ENCODE data around the gene IRAK3. TPM values are rescaled to one million over a fixed set of nuclear protein-coding genes. Genes with fewer than 3 reads are reported as not detected.

Gene IRAK3
- total RNA-seq, 1 donor from 2014 or later: 4.8 TPM

DNA sequence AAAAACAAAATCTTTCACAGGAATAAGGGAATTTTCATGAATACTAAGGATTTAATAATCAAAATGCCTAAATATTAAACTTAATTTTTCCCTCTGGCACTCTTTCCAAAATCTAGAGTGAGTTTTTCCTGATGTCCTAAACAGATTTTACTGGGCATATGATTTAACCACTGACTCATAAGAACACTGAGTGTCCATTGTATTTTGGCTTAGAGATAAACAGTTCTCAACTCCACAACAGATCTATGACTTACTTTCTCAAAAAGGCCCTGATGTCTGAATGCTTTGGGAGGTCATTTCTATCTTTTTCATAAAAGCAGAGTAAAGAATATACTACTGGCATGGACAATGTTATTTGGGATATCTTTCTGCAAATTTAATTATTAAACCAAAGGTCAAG lies 34.2 kb upstream of the IRAK3 start:
- H3K27me3 ChIP-seq (ENCODE audit: low read depth): no peaks in the 10 kb centered on the region
- H3K9me3 ChIP-seq (replicated peaks): no peaks in the 10 kb centered on the region
- DNase-seq: no peak
- TF ChIP-seq, protein P1, sequence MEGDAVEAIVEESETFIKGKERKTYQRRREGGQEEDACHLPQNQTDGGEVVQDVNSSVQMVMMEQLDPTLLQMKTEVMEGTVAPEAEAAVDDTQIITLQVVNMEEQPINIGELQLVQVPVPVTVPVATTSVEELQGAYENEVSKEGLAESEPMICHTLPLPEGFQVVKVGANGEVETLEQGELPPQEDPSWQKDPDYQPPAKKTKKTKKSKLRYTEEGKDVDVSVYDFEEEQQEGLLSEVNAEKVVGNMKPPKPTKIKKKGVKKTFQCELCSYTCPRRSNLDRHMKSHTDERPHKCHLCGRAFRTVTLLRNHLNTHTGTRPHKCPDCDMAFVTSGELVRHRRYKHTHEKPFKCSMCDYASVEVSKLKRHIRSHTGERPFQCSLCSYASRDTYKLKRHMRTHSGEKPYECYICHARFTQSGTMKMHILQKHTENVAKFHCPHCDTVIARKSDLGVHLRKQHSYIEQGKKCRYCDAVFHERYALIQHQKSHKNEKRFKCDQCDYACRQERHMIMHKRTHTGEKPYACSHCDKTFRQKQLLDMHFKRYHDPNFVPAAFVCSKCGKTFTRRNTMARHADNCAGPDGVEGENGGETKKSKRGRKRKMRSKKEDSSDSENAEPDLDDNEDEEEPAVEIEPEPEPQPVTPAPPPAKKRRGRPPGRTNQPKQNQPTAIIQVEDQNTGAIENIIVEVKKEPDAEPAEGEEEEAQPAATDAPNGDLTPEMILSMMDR (IDR thresholded peaks at IDR 0.05; ENCODE audit: borderline replicate concordance): no peak
- H3K27ac ChIP-seq (replicated peaks): peak overlapping the region; percentile 36
- H3K36me3 ChIP-seq: peaks cover 26% of the 10 kb centered on the region
- peaks cover 22% of the 10 kb centered on the region for H3K4me1 ChIP-seq
- no peak overlapping the region for H3K4me3 ChIP-seq
- intact Hi-C loops (cut with micrococcal nuclease): no loop called here

DNA sequence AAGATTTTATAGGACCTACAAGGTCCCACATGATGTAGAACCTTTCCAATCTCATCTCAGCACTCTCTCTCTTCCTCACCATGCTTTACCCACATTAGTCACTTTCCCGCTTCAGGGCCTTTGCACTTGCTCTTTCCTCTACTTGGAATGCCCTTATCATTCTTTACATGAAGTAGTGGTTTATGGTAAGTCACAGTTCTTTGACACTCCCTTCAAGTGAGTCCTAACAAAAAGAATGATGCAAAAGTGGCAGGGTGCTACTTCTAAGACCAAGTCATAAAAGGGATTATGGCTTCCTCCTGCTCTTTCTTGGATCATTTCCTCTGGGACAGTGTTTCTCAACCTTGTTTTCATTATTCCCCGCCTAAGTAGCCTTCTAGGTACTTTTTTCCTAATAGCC lies 32.4 kb upstream of the IRAK3 start:
- H3K36me3 ChIP-seq: peaks cover 30% of the 10 kb centered on the region
- TF ChIP-seq, protein P1 (IDR thresholded peaks at IDR 0.05; ENCODE audit: borderline replicate concordance): no peak
- H3K9me3 ChIP-seq (replicated peaks): no peaks in the 10 kb centered on the region
- H3K27ac ChIP-seq (replicated peaks): no peak overlapping the region
- H3K27me3 ChIP-seq (ENCODE audit: low read depth): no peaks in the 10 kb centered on the region
- intact Hi-C loops (cut with micrococcal nuclease): no loop called here
- no peak overlapping the region for H3K4me3 ChIP-seq
- no peak for DNase-seq
- peaks cover 27% of the 10 kb centered on the region for H3K4me1 ChIP-seq

DNA sequence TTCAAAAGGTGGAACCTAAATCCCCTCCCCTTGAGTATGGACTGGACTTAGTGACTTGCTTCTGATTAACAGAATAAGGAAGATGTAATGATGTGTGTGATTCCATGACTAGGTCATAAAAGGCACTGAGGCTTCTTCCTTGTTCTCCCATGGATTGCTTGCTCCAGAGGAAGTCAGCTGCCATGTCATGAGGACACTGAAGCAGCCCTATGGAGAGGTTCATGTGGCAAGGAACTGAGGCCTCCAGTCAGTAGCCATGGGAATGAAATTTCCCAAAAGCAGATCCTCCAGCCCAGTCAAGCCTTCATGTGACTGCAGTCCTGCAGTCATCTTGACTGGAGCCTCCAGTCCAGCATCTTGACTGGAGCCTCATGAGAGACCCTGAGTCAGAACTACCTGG lies 29.9 kb upstream of the IRAK3 start:
- Histone ChIP-seq H3K4me3 (no peak overlapping the region), H3K27ac (replicated peaks) (no peak overlapping the region), H3K27me3 (ENCODE audit: low read depth) (no peaks in the 10 kb centered on the region), H3K9me3 (replicated peaks) (no peaks in the 10 kb centered on the region), H3K36me3 (peaks cover 24% of the 10 kb centered on the region), H3K4me1 (peaks cover 49% of the 10 kb centered on the region)
- TF ChIP-seq, protein P1 (IDR thresholded peaks at IDR 0.05; ENCODE audit: borderline replicate concordance): no peak
- intact Hi-C loops (cut with micrococcal nuclease): no loop called here
- no peak for DNase-seq

DNA sequence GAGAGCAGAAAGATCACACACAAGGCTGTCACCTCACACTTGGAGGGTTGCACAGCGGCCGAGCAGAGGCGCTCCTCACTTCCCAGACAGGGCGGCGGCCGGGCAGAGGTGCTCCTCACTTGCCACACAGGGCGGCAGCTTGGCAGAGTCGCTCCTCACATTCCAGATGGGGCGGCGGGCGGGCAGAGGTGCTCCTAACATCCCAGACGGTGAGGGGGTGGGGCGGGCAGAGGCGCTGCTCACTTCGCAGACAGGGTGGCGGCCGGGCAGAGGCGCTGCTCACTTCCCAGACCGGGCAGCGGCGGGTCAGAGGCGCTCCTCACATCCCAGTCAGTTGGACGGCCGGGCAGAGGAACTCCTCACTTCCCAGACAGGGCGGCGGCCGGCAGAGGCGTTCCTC lies 28.3 kb upstream of the IRAK3 start:
- Histone ChIP-seq H3K27ac (replicated peaks) (no peak overlapping the region), H3K9me3 (replicated peaks) (peaks cover 8% of the 10 kb centered on the region), H3K36me3 (peaks cover 29% of the 10 kb centered on the region), H3K4me1 (peaks cover 44% of the 10 kb centered on the region), H3K4me3 (no peak overlapping the region), H3K27me3 (ENCODE audit: low read depth) (no peaks in the 10 kb centered on the region)
- intact Hi-C loops (cut with micrococcal nuclease): no loop called here
- TF ChIP-seq, protein P1 (IDR thresholded peaks at IDR 0.05; ENCODE audit: borderline replicate concordance): no peak
- DNase-seq: no peak

DNA sequence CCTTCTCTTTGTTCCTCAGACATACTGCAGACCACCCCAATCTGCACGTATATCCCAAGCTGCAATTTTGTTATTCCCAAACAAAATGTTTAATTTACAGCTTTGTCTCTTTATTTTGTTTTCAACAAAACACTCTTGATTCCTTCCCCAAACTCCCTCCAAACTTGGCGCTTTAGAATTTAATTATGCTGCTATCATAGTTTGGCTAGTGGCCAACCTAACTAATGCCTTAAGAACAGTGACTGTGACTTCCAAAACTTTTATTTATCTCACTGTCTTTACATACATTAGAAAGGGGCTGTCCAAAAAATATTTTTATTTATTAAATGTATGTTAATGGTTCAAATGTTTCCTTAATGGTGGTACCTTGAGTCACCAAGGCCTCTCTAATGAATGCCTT lies 26.3 kb upstream of the IRAK3 start:
- H3K9me3 ChIP-seq (replicated peaks): peaks cover 8% of the 10 kb centered on the region
- no peak for DNase-seq
- peaks cover 29% of the 10 kb centered on the region for H3K36me3 ChIP-seq
- intact Hi-C loops (cut with micrococcal nuclease): no loop called here
- H3K27ac ChIP-seq (replicated peaks): no peak overlapping the region
- TF ChIP-seq, protein P1 (IDR thresholded peaks at IDR 0.05; ENCODE audit: borderline replicate concordance): no peak
- H3K4me3 ChIP-seq: no peak overlapping the region
- H3K4me1 ChIP-seq: peaks cover 54% of the 10 kb centered on the region
- no peaks in the 10 kb centered on the region for H3K27me3 ChIP-seq (ENCODE audit: low read depth)

DNA sequence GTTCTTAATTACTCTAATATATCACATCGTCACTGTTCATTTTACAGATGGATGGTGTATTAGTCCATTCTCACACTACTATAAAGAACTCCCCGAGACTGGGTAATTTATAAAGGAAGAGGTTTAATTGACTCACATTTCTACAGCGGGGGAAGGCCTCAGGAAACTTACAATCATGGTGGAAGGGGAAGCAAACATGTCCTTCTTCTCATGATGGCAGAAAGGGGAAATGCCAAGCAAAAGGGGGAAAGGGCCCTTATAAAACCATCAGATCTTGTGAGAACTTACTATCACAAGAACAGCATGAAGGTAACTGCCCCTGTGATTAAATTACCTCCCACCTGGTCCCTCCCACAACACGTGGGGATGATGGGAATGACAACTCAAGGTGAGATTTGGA lies 25.7 kb upstream of the IRAK3 start:
- no peak overlapping the region for H3K4me3 ChIP-seq
- peaks cover 60% of the 10 kb centered on the region for H3K4me1 ChIP-seq
- DNase-seq: no peak
- peaks cover 8% of the 10 kb centered on the region for H3K9me3 ChIP-seq (replicated peaks)
- no peaks in the 10 kb centered on the region for H3K27me3 ChIP-seq (ENCODE audit: low read depth)
- H3K27ac ChIP-seq (replicated peaks): no peak overlapping the region
- TF ChIP-seq, protein P1 (IDR thresholded peaks at IDR 0.05; ENCODE audit: borderline replicate concordance): no peak
- intact Hi-C loops (cut with micrococcal nuclease): no loop called here
- peaks cover 29% of the 10 kb centered on the region for H3K36me3 ChIP-seq
